GM12878 (cell line): ENCODE measurements around the gene EIF3D. TPM values are rescaled to one million over a fixed set of nuclear protein-coding genes. Genes with fewer than 3 reads are reported as not detected.
A peak's percentile ranks its signal among the peaks of the same experiment; 100 is the strongest.

ENCODE experiments used
- ASH2L ChIP-seq: fragments of 300-600, 200-600 bp; sonication (generic); IDR thresholded peaks from 2 replicates; pipeline ENCODE4 v1.6.1; 2017; ENCODE audit warnings: low read depth, mild to moderate bottlenecking, borderline replicate concordance
- ATF3 ChIP-seq: IDR thresholded peaks from 2 replicates; pipeline ENCODE4 v1.6.1; 2011; ENCODE audit warnings: low read depth, mild to moderate bottlenecking, low read length, moderate library complexity, borderline replicate concordance; ENCODE audit errors: extremely low read depth
- CBFB ChIP-seq: IDR thresholded peaks from 2 replicates; pipeline ENCODE4 v1.6.1; 2016; ENCODE audit warnings: antibody characterized with exemption, low read depth
- CHD2 ChIP-seq: IDR thresholded peaks from 2 replicates; pipeline ENCODE4 v1.6.1; 2011; ENCODE audit warnings: low read depth, low read length, improper control_type of control experiment, borderline replicate concordance
- LARP7 ChIP-seq: fragments of 450-650 bp; IDR thresholded peaks from 2 replicates; pipeline ENCODE4 v1.6.1; 2017; ENCODE audit warnings: mild to moderate bottlenecking
- NBN ChIP-seq: fragments of 450-650 bp; IDR thresholded peaks from 2 replicates; pipeline ENCODE4 v1.6.1; 2016
- NR2F1 ChIP-seq: fragments of 450-650 bp; conservative IDR thresholded peaks from 2 replicates; pipeline ENCODE4 v1.6.1; 2017; ENCODE audit warnings: mild to moderate bottlenecking
- PKNOX1 ChIP-seq: fragments of 450-650 bp; IDR thresholded peaks from 2 replicates; pipeline ENCODE4 v1.6.1; 2016; ENCODE audit warnings: mild to moderate bottlenecking
- POLR2A ChIP-seq: IDR thresholded peaks from 2 replicates; pipeline ENCODE4 v1.6.1; 2011; ENCODE audit warnings: low read depth, mild to moderate bottlenecking, low read length
- SIN3A ChIP-seq: IDR thresholded peaks from 2 replicates; pipeline ENCODE4 v1.6.1; 2012; ENCODE audit warnings: low read depth, low read length, improper control_type of control experiment
- SMAD1 ChIP-seq: fragments of 450-650 bp; IDR thresholded peaks from 2 replicates; pipeline ENCODE4 v1.6.1; 2018; ENCODE audit warnings: mild to moderate bottlenecking, low read depth; ENCODE audit not compliant: partially characterized antibody
- SUZ12 ChIP-seq: fragments of 200-600 bp; sonication (generic); IDR thresholded peaks from one replicate; pipeline ENCODE4 v1.6.1; 2018; ENCODE audit warnings: antibody characterized with exemption, mild to moderate bottlenecking; ENCODE audit not compliant: unreplicated experiment
- TCF12 ChIP-seq: IDR thresholded peaks from 2 replicates; pipeline ENCODE4 v1.6.1; 2011; ENCODE audit warnings: low read depth, mild to moderate bottlenecking, low read length
- polyA plus RNA-seq, 11 experiments: library from polyadenylated mRNA; depleted of rRNA in 4 of 11; unstranded in 6 of 11; stranded (reverse) in 5 of 11; fragments of >200 nt; fragmentation: Nextera tagmentation in 4 of 11; fragmentation: Illumina TruSeq in 1 of 11; extraction: Ambion mirVana in 4 of 11; extraction: Trizol in 1 of 11; gene quantifications; 1 replicate in 1 of 11; 2 replicates in 10 of 11; pipeline versions ENCODE4 v1.2.1 to v1.2.3, GENCODE V29; 2011 to 2016; ENCODE audit warnings: inconsistent platforms in 2 of 11, missing spikeins in 2 of 11, low read depth in 1 of 11
- total RNA-seq, 4 experiments: library from RNA; depleted of rRNA in 3 of 4; stranded (reverse); fragments of >200 nt in 3 of 4; fragmentation: Illumina TruSeq in 1 of 4; extraction: Trizol in 1 of 4; gene quantifications; 2 replicates each; pipeline versions ENCODE4 v1.2.1 to v1.2.3, GENCODE V29; 2013 to 2021
- TF ChIP-seq, protein P1 (sequence below): fragments of 450-650 bp; IDR thresholded peaks from 2 replicates; pipeline ENCODE4 v1.6.1; 2016; ENCODE audit warnings: mild to moderate bottlenecking
- TF ChIP-seq, protein P2 (sequence below): IDR thresholded peaks from 2 replicates; pipeline ENCODE4 v1.6.1; 2012; ENCODE audit warnings: mild to moderate bottlenecking, low read depth, low read length

Gene EIF3D
- total and polyA plus RNA-seq, 10 of the 15 experiments (the other 5 are each of a cell fraction or from before 2014, with no cell fraction given), result 240 to 558 (median 420) TPM

DNA sequence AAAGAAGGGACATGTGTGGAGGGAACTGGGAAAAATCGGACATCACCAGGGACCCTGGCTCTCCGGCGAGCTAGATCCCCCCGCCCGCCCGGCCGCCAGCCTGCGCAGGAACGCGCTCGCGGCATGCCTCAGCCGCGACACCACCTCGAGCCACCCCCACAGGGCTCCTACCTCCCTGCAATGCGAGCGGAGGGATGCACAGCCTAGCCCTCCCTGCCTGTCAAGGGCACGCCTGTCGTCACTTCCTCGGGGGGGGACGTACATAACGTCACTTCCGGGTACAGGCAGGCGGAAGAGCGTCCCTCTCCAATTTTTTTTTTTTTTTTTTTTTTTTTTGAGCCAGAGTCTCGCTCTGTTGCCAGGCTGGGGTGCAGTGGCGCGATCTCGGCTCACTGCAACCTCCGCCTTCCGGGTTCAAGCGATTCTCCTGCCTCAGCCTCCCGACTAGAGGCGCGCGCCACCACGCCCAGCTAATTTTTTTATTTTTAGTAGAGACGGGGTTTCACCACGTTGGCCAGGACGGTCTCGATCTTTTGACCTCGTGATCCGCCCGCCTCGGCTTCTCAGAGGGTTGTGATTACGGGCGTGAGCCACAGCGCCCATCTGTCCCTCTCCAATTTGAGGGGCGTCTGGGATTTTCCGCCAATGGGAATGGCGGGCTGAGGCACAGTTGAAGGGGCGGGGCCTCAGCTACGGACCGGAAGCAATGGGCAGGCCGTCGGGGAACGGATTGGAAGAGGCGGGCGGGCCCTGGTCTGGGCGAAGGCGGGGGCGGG is 47.4 kb downstream of the EIF3D start, which contains the start of gene TXN2 (continued):
- TF ChIP-seq TCF12 (0 out of 2 replicates have a peak, but pooled peaks have one; percentile 13), POLR2A (peak; percentile 99), CBFB (peak; percentile 57; the same call in 1 of the 2 replicates), LARP7 (peak; percentile 58), ATF3 (no peak), SMAD1 (peak; percentile 83), NR2F1 (peak; percentile 55), ASH2L (0 out of 2 replicates have a peak, but pooled peaks have one; percentile 47), PKNOX1 (peak; percentile 96), SIN3A (peak; percentile 92), CHD2 (peak; percentile 48; the same call in 1 of the 2 replicates), NBN (peak; percentile 99), SUZ12 (no peak)
- TF ChIP-seq, protein P1, sequence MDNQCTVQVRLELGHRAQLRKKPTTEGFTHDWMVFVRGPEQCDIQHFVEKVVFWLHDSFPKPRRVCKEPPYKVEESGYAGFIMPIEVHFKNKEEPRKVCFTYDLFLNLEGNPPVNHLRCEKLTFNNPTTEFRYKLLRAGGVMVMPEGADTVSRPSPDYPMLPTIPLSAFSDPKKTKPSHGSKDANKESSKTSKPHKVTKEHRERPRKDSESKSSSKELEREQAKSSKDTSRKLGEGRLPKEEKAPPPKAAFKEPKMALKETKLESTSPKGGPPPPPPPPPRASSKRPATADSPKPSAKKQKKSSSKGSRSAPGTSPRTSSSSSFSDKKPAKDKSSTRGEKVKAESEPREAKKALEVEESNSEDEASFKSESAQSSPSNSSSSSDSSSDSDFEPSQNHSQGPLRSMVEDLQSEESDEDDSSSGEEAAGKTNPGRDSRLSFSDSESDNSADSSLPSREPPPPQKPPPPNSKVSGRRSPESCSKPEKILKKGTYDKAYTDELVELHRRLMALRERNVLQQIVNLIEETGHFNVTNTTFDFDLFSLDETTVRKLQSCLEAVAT, result peak; percentile 17; the same call in 1 of the 2 replicates
- TF ChIP-seq, protein P2, sequence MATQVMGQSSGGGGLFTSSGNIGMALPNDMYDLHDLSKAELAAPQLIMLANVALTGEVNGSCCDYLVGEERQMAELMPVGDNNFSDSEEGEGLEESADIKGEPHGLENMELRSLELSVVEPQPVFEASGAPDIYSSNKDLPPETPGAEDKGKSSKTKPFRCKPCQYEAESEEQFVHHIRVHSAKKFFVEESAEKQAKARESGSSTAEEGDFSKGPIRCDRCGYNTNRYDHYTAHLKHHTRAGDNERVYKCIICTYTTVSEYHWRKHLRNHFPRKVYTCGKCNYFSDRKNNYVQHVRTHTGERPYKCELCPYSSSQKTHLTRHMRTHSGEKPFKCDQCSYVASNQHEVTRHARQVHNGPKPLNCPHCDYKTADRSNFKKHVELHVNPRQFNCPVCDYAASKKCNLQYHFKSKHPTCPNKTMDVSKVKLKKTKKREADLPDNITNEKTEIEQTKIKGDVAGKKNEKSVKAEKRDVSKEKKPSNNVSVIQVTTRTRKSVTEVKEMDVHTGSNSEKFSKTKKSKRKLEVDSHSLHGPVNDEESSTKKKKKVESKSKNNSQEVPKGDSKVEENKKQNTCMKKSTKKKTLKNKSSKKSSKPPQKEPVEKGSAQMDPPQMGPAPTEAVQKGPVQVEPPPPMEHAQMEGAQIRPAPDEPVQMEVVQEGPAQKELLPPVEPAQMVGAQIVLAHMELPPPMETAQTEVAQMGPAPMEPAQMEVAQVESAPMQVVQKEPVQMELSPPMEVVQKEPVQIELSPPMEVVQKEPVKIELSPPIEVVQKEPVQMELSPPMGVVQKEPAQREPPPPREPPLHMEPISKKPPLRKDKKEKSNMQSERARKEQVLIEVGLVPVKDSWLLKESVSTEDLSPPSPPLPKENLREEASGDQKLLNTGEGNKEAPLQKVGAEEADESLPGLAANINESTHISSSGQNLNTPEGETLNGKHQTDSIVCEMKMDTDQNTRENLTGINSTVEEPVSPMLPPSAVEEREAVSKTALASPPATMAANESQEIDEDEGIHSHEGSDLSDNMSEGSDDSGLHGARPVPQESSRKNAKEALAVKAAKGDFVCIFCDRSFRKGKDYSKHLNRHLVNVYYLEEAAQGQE, result no peak
